ENCODE measurements around the gene SLC25A18. TPM values are rescaled to one million over a fixed set of nuclear protein-coding genes. Genes with fewer than 3 reads are reported as not detected.

SLC25A18 gene
- total RNA-seq, 3 donors from 2014 or later, result 0.31 to 2.0 TPM; not detected in 1

DNA sequence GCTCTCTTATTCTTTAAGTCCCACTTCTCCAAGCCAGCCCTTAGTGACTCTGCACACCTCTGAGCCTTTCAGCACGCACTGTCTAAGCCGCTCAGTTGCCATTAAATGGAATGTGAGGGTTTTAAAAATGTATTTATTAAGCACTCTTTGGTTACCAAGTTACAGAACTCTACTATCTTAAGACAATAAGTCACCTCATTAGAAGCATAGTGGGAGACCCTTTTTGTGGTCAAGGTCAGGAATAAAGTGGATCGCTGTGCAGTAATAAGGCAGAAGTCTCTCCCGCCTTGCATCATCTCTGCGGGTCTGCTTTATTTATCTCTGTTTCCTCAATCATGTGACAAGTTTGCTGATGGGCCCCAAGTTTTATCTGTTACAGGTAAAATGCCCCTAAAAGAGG lies 11.9 kb downstream of the SLC25A18 start:
- DNase-seq (no peak), ATAC-seq (no peak)
- intact Hi-C loops (cut with DNase I, micrococcal nuclease), result no loop called here
- Histone ChIP-seq H3K4me1 (ENCODE audit: low read depth) (peaks cover 2% of the 10 kb centered on the region), H3K36me3 (ENCODE audit: low read depth) (no peaks in the 10 kb centered on the region), H3K9me3 (no peaks in the 10 kb centered on the region), H3K4me3 (no peak overlapping the region)
- TF ChIP-seq, protein P1, sequence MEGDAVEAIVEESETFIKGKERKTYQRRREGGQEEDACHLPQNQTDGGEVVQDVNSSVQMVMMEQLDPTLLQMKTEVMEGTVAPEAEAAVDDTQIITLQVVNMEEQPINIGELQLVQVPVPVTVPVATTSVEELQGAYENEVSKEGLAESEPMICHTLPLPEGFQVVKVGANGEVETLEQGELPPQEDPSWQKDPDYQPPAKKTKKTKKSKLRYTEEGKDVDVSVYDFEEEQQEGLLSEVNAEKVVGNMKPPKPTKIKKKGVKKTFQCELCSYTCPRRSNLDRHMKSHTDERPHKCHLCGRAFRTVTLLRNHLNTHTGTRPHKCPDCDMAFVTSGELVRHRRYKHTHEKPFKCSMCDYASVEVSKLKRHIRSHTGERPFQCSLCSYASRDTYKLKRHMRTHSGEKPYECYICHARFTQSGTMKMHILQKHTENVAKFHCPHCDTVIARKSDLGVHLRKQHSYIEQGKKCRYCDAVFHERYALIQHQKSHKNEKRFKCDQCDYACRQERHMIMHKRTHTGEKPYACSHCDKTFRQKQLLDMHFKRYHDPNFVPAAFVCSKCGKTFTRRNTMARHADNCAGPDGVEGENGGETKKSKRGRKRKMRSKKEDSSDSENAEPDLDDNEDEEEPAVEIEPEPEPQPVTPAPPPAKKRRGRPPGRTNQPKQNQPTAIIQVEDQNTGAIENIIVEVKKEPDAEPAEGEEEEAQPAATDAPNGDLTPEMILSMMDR (IDR thresholded peaks at IDR 0.05), result no peak

DNA sequence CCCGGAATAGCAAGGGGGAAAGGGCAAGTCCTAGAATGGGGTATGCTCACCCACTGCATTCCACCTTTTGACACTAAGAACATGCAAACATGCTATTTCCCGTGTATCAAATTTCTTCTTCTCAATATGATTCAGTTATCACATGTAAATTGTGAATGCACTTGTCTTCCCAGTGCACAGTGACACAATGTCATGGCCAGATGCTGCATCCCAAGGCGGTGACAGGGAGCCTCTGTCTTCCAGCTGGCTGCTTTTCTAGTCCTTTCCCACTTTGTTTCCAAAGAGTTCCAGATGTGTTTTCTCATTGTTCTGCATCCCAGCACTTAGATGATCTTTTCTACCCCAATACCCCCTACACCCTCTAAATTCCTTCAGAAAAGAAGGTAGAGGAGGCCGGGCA lies 12.4 kb downstream of the SLC25A18 start:
- Histone ChIP-seq H3K4me3 (no peak overlapping the region), H3K36me3 (ENCODE audit: low read depth) (no peaks in the 10 kb centered on the region), H3K9me3 (no peaks in the 10 kb centered on the region), H3K4me1 (ENCODE audit: low read depth) (peaks cover 2% of the 10 kb centered on the region)
- intact Hi-C loops (cut with DNase I, micrococcal nuclease), result no loop called here
- TF ChIP-seq, protein P1 (IDR thresholded peaks at IDR 0.05), result no peak
- DNase-seq (no peak), ATAC-seq (no peak)

DNA sequence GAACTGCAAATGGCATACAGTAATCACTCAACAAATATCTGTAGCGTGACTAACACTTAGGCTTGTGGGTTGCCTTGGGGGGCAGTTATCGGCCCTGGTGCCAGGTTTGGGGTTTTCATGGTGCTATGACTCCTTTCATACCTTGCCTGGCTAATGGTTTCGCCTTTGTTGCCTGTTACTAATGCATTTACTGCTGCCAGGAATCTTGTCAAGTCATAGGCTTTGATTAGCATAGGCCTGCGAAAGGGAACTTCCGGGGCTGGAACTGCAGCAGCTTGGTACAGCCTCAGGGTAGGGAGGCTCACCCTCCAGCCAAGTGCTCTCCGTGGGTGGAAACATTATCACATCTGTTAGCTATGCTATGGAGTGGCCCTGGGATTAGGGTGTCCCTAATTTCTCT lies 13.2 kb downstream of the SLC25A18 start:
- H3K36me3 ChIP-seq (ENCODE audit: low read depth), result no peaks in the 10 kb centered on the region
- DNase-seq (peak in 1 of 3 donors; percentile 24), ATAC-seq (no peak)
- no peak overlapping the region for H3K4me3 ChIP-seq
- intact Hi-C loops (cut with DNase I, micrococcal nuclease), result no loop called here
- H3K9me3 ChIP-seq, result no peaks in the 10 kb centered on the region
- peaks cover 2% of the 10 kb centered on the region for H3K4me1 ChIP-seq (ENCODE audit: low read depth)
- TF ChIP-seq, protein P1 (IDR thresholded peaks at IDR 0.05), result no peak

DNA sequence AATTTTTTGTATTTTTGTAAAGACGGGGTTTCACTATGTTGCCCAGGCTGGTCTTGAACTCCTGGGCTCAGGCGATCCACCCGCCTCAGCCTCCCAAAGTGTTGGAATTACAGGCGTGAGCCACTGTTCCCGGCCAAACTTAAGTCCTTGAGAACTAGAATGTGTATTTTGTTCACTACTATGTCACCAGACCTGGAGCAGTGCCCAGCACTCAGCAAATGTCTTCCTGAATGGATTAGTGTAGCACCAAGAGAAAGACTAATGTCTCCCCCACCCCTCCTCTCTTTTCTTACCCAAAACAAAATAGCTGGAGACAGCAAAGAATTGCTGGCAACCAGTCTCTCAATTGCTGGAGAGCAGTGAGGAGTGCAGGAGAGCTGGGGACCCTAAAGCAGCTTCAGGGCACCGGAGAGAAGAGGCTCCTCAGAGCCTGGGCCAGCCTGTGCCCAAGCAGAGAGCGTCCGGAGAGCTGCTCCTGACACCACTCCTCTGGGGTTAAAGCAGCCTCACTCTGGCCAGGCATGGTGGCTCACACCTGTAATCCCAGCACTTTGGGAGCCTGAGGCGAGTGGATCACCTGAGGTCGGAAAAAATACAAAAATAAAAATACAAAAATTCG lies 14.9 kb downstream of the SLC25A18 start:
- H3K36me3 ChIP-seq (ENCODE audit: low read depth), result no peaks in the 10 kb centered on the region
- TF ChIP-seq, protein P1 (IDR thresholded peaks at IDR 0.05), result no peak
- no peaks in the 10 kb centered on the region for H3K4me1 ChIP-seq (ENCODE audit: low read depth)
- no peak overlapping the region for H3K4me3 ChIP-seq
- intact Hi-C loops (cut with DNase I, micrococcal nuclease), result no loop called here
- H3K9me3 ChIP-seq, result no peaks in the 10 kb centered on the region
- no peak for ATAC-seq
- DNase-seq, result peak in 1 of 3 donors; percentile 22

DNA sequence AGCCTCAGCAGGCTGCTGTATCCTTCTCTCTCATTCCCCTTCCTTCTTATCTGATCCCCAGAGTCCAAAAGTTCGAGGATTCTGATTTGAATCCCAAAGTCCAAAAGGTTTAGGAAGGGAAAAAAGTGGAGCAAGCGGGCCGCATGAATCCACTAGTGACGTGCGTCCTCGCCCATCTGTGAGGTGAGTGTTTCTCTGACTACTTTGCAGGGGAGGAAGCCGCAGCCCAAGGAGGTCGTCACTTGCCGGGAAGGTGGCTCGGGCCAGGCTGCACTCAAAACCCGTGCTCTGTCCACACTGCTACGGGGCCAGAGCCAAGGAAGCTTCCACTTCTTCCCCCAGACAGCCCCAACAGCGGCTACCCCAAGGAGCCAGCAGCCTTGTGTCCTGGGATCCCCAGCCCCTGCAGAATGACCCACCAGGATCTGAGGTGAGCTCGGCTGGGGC lies 16.3 kb downstream of the SLC25A18 start:
- intact Hi-C loops (cut with DNase I, micrococcal nuclease), result no loop called here
- TF ChIP-seq, protein P1 (IDR thresholded peaks at IDR 0.05), result no peak
- ATAC-seq (no peak), DNase-seq (peak in 1 of 3 donors; percentile 22)
- Histone ChIP-seq H3K36me3 (ENCODE audit: low read depth) (no peaks in the 10 kb centered on the region), H3K9me3 (no peaks in the 10 kb centered on the region), H3K4me1 (ENCODE audit: low read depth) (no peaks in the 10 kb centered on the region), H3K4me3 (no peak overlapping the region)
